Raji (cell line): ENCODE data around the gene LRRC27.

Experiments used
- POLR2A ChIP-seq: IDR thresholded peaks from 2 replicates; pipeline ENCODE4 v1.6.1; 2011; ENCODE audit warnings: low read depth, low read length, control low read depth; ENCODE audit not compliant: insufficient read depth

Gene LRRC27

GRCh38 chr10:132308587-132309470, 23.2 kb upstream of the LRRC27 start:
- no peak for TF ChIP-seq POLR2A

GRCh38 chr10:132309471-132309865, 22.5 kb upstream of the LRRC27 start:
- TF ChIP-seq POLR2A: no peak

GRCh38 chr10:132309879-132310591, 22.0 kb upstream of the LRRC27 start:
- TF ChIP-seq POLR2A: no peak

- no peak for TF ChIP-seq POLR2A
These were observed 21.2 kb upstream of the LRRC27 start for GRCh38 chr10:132310701-132311337.

GRCh38 chr10:132311338-132311939, 20.6 kb upstream of the LRRC27 start:
- TF ChIP-seq POLR2A: no peak

- TF ChIP-seq POLR2A: no peak
These were observed 18.7 kb upstream of the LRRC27 start for GRCh38 chr10:132313305-132313704.

- no peak for TF ChIP-seq POLR2A
These were observed 18.1 kb upstream of the LRRC27 start for GRCh38 chr10:132313865-132314264.

GRCh38 chr10:132314336-132314735, 17.7 kb upstream of the LRRC27 start:
- TF ChIP-seq POLR2A: no peak

- TF ChIP-seq POLR2A: no peak
These were observed 15.9 kb upstream of the LRRC27 start for GRCh38 chr10:132316133-132316532.

- no peak for TF ChIP-seq POLR2A
These were observed 11.9 kb upstream of the LRRC27 start for GRCh38 chr10:132319853-132320653.

GRCh38 chr10:132320654-132321469, 11.1 kb upstream of the LRRC27 start:
- no peak for TF ChIP-seq POLR2A

GRCh38 chr10:132321726-132322125, 10.3 kb upstream of the LRRC27 start:
- TF ChIP-seq POLR2A: no peak

GRCh38 chr10:132322586-132323048, 9.4 kb upstream of the LRRC27 start:
- TF ChIP-seq POLR2A: no peak

GRCh38 chr10:132324186-132324585, 7.8 kb upstream of the LRRC27 start:
- no peak for TF ChIP-seq POLR2A
